OCI-LY3 (cell line): ENCODE results near the gene GRK6.

Experiments used
- H2AFZ ChIP-seq: fragments of 200-600, 300-600 bp; shearing (Covaris generic); 2 replicates; pipeline ENCODE4 v1.6.0; 2014; ENCODE audit warnings: antibody characterized with exemption, low read depth, low read length
- H3K27ac ChIP-seq: fragments of 200-600, 300-600 bp; sonication (generic); 2 replicates; pipeline ENCODE4 v1.5.1; 2014; ENCODE audit warnings: mild to moderate bottlenecking, low read length, moderate library complexity, mixed read lengths
- H3K27me3 ChIP-seq: fragments of 200-600, 300-600 bp; sonication (generic); 2 replicates; pipeline ENCODE4 v1.6.1; 2014; ENCODE audit warnings: low read depth, low read length, mixed read lengths
- H3K36me3 ChIP-seq: fragments of 200-600, 300-600 bp; sonication (generic); replicated peaks from 2 replicates; pipeline ENCODE3; 2014; ENCODE audit warnings: low read depth, low read length, mixed read lengths
- H3K4me1 ChIP-seq: fragments of 300-600, 200-600 bp; sonication (generic); 2 replicates; pipeline ENCODE4 v1.6.1; 2014; ENCODE audit warnings: low read length, mixed read lengths
- H3K4me2 ChIP-seq: fragments of 200-600, 300-600 bp; sonication (generic); 2 replicates; pipeline ENCODE4 v1.6.1; 2014; ENCODE audit warnings: low read length, mixed read lengths
- H3K4me3 ChIP-seq: fragments of 300-600, 200-600 bp; sonication (generic); 2 replicates; pipeline ENCODE4 v1.5.1; 2014; ENCODE audit warnings: antibody characterized with exemption, mild to moderate bottlenecking, low read length, moderate library complexity
- H3K79me2 ChIP-seq: fragments of 300-600, 200-600 bp; shearing (Covaris generic); 2 replicates; pipeline ENCODE4 v1.6.1; 2014; ENCODE audit warnings: mild to moderate bottlenecking, low read length, mixed read lengths
- H3K9ac ChIP-seq: fragments of 300-600, 200-600 bp; shearing (Covaris generic); 2 replicates; pipeline ENCODE4 v1.6.0; 2014; ENCODE audit warnings: mild to moderate bottlenecking, low read length, moderate library complexity
- H3K9me3 ChIP-seq: fragments of 200-600, 300-600 bp; shearing (Covaris generic); 2 replicates; pipeline ENCODE4 v1.6.1; 2014; ENCODE audit warnings: low read length, mixed read lengths; ENCODE audit not compliant: insufficient read depth
- H4K20me1 ChIP-seq: fragments of 200-600, 300-600 bp; sonication (generic); 2 replicates; pipeline ENCODE4 v1.6.1; 2016; ENCODE audit warnings: low read length, mixed read lengths; ENCODE audit not compliant: insufficient read depth
- EZH2phosphoT487 ChIP-seq: fragments of 200-600 bp; shearing (Covaris generic); IDR thresholded peaks from 2 replicates; pipeline ENCODE4 v1.6.1; 2018; ENCODE audit warnings: antibody characterized with exemption, mixed run types, low read depth
- TF ChIP-seq, protein P1 (sequence below): fragments of 200-600, 300-600 bp; sonication (generic); IDR thresholded peaks from 2 replicates; pipeline ENCODE4 v1.5.1; 2014; ENCODE audit warnings: antibody characterized with exemption, low read length, low read depth

GRK6 gene

DNA sequence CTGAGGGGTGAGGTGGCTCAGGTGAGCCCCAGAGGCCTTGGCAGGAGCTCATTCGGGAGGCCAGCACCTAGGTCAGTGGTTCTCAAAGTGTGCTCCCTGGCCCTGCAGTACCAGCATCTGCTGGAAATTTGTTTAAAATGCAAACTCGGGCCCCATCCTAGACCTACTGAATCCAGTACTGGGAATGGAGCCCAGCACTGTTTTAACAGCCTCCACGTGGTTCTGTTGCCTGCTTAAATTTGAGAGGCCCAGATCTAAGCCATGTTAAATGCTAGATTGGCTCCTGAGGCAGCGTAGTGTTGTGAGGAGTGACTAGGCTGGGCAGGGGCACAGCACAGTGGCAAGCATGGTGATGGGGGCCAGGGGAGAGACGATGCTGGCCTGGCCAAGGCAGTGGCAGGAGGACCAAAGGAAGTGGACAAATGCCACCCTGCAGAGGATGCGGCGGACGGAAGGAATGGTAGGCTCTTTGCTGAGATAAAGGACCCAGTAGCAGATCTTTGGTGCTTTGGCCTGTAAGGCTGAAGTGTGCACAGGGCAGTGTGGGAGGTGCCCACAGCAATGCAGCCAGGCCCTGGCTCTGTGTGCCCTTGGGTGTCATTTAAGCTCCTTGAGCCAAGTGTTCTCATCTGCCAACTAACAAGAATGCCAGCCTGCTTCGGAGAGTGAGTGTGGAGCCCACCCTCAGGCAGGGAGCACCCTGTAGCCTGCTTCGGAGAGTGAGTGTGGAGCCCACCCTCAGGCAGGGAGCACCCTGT is 24.4 kb downstream of the GRK6 start:
- Histone ChIP-seq H3K36me3 (no peaks in the 10 kb centered on the region), H3K4me3 (no peak overlapping the region), H2AFZ (no peak overlapping the region), H3K27ac (no peak overlapping the region), H4K20me1 (peaks cover 13% of the 10 kb centered on the region), H3K9ac (no peak overlapping the region), H3K4me1 (peaks cover 29% of the 10 kb centered on the region), H3K79me2 (no peaks in the 10 kb centered on the region), H3K4me2 (no peak overlapping the region), H3K27me3 (no peaks in the 10 kb centered on the region), H3K9me3 (no peaks in the 10 kb centered on the region)
- TF ChIP-seq EZH2phosphoT487: no peak
- TF ChIP-seq, protein P1, sequence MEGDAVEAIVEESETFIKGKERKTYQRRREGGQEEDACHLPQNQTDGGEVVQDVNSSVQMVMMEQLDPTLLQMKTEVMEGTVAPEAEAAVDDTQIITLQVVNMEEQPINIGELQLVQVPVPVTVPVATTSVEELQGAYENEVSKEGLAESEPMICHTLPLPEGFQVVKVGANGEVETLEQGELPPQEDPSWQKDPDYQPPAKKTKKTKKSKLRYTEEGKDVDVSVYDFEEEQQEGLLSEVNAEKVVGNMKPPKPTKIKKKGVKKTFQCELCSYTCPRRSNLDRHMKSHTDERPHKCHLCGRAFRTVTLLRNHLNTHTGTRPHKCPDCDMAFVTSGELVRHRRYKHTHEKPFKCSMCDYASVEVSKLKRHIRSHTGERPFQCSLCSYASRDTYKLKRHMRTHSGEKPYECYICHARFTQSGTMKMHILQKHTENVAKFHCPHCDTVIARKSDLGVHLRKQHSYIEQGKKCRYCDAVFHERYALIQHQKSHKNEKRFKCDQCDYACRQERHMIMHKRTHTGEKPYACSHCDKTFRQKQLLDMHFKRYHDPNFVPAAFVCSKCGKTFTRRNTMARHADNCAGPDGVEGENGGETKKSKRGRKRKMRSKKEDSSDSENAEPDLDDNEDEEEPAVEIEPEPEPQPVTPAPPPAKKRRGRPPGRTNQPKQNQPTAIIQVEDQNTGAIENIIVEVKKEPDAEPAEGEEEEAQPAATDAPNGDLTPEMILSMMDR: no peak

DNA sequence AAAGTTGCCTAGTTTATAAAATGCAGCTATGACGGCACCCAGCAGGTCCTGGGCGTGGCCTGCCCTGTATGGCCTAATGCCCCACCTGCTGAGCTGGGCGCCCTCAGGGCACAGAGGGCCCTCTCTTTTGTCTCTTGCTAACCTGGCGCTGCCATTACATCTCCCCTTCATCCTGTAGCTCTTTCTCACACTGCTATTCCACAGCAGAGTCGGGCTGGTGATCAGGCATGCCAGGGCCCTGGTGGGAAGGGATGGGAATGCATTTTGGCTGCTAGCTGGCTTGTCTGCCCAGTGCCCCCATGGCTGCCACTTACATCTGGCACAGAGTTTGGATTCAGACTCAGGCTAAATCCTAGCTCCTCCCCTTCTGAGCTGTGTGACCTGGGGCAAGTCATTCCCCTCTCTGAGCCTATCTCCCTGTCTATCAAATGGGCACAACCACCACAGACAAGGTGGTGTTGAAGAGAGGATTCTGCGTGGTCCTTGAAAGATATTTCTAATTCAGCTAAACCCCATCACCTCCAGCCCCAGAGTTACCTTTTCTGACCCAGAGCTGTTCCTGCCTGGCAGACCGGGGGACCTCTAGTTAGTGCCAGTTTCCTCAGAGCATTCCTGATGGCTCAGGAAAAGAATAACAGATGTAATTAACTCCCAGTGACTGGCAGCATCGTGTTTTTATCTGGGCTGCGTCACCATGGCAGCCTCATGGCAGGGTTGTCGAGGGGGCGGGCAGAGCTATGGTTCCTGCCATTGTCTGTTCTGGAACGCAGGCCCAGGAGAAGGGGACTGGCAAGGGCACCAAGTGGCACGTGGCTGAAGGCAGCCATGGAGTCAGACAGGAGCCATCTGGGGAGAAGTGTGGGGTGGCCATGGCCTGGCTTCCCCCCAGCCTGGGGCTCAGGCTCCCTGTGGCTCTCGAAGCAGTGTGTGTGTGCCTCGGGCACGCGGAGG is 26.5 kb downstream of the GRK6 start:
- peaks cover 23% of the 10 kb centered on the region for H4K20me1 ChIP-seq
- no peaks in the 10 kb centered on the region for H3K27me3 ChIP-seq
- no peak overlapping the region for H2AFZ ChIP-seq
- TF ChIP-seq, protein P1: no peak
- no peak for TF ChIP-seq EZH2phosphoT487
- H3K4me3 ChIP-seq: no peak overlapping the region
- no peaks in the 10 kb centered on the region for H3K9me3 ChIP-seq
- no peaks in the 10 kb centered on the region for H3K79me2 ChIP-seq
- no peak overlapping the region for H3K9ac ChIP-seq
- no peaks in the 10 kb centered on the region for H3K36me3 ChIP-seq
- H3K4me1 ChIP-seq: peaks cover 24% of the 10 kb centered on the region
- H3K4me2 ChIP-seq: peak overlapping the region; percentile 77
- H3K27ac ChIP-seq: no peak overlapping the region

GRCh38 chr5:177453852-177454396 is 27.4 kb downstream of the GRK6 start:
- no peaks in the 10 kb centered on the region for H3K36me3 ChIP-seq
- no peak overlapping the region for H3K27ac ChIP-seq

More at GRCh38 chr5:177453852-177454396, 27.4 kb downstream of the GRK6 start:
- TF ChIP-seq EZH2phosphoT487: no peak
- TF ChIP-seq, protein P1: no peak
- no peaks in the 10 kb centered on the region for H3K9me3 ChIP-seq
- peaks cover 23% of the 10 kb centered on the region for H4K20me1 ChIP-seq
- H3K27me3 ChIP-seq: no peaks in the 10 kb centered on the region
- H3K9ac ChIP-seq: peak overlapping the region; percentile 48
- H3K4me2 ChIP-seq: peak overlapping the region; percentile 77
- peaks cover 14% of the 10 kb centered on the region for H3K4me1 ChIP-seq
- H3K79me2 ChIP-seq: no peaks in the 10 kb centered on the region
- H3K4me3 ChIP-seq: peak overlapping the region; percentile 78
- H2AFZ ChIP-seq: no peak overlapping the region
